Measurements from ENCODE around the gene HNRNPH1.

HNRNPH1 gene

DNA sequence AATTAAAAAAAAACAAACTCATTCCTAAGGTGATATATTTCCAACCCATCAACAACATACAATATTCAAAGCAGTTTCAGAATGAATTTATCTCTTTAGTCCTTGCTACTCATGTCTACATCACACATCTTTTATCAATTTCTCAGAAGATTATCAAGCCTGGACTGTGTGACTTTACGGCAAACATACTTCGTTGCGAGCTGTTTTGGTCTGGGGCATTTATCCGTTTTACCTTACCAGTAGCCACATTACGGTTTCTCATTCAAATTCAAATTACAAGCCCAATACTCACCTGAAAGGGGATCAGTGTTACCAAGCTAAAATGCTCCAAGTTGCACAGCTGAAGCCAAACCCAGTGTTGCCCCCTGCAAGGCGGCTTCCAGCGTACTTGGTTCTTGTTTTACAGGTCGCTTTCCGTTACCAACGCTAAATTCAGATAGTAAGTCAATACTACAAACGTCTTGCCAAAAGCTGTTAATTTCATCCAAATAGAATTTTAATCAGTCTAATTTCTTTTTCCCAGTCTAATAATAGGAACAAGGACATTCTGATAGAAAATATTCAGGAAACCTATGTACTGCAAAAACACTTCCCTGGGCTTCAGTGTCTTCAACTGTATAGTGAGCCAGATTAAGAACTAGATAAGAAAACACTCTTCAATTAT lies 1.8 kb downstream of the HNRNPH1 start:
- DNase-seq: no peak

DNA sequence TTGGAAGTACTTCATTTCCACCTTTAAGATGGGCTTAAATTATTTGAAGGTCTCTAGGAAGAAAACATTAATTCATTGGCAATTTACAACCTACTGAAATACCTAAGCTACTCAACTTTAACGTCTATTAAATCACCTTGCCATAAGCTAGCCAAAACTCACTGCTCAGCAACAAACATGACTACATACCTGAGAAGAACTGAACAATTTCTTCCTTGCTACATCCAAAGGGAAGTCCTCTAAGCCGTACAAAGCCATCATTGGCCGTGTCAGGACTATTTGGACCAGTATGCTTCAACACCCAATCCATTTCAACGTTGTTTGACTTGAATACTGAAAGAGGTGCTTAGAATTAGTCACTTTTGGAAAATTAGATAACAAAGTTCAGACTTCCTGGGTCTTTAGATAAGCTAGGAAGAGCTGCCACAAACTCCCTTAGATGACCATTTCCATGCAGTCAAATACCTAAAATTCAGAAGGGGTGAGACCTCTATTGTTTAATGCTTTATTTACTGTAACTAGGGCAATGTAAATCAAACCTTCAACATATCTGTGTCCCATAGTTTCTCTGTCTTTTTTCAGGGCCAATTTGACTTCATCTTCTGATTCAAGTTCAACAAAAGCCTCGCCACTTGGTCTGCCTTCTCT lies 2.6 kb downstream of the HNRNPH1 start:
- DNase-seq: no peak

DNA sequence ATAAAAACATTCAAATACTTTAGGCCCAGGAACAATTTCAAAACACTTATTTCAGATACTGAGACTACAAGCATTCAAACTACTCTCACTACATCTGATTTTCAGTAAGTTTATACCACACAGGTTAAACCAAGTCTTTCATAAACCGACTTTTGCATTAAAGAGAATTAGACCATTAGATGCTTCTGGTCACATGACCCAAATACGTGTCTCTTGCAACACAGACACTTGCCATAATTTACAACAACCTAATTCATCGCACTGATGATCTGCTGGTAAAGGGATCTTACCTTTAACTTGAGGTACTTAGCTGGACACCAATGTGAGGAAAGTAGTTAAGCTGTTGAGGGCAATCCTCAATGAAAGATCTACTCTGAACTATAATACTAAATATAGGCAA lies 3.2 kb downstream of the HNRNPH1 start:
- no peak for DNase-seq

DNA sequence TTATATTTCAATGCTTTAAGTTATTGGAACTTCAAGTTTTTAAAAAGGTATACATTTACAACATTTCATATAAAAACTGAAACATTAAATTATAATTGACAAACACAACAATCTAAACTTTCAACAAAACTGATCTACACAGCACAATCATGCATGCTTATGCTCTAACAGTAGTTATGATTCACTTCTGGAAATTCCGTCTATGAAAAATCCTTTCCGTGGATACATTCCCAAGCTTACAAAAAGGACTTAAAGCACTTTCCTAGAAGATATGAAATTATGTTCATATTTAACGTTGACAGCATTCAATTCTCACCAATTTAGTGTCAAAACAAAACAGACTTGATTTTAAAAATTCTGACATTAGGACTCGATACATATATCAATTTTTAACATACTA lies 3.7 kb downstream of the HNRNPH1 start:
- DNase-seq: no peak

DNA sequence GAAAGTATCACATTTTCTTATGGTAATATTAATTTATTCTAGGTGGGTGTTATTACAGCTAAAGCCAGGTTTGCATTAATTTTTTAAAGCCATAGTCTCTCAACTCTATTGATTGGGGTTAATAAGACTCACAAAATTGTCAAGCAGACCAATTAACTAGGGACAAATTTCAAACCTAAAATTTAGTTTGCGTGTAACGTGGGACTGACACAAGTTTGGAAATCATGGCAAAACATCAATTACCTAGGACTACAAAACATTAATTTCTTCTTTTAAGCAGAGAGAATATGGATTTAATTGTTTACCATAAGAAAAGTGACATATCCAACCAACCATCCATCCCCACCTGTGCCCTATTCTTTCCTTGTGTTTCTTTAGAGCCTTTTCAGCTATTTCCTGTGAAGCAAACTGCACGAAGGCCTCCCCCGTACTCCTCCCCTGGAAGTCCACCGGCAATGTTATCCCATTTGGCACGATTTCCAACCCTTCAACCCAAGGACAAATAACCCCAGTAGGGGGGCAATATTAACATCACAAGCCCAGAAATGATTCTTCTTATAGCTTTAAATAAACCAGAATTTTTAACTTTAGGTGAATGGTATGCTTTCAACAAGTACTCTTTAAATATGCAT lies 4.4 kb downstream of the HNRNPH1 start:
- DNase-seq: no peak

DNA sequence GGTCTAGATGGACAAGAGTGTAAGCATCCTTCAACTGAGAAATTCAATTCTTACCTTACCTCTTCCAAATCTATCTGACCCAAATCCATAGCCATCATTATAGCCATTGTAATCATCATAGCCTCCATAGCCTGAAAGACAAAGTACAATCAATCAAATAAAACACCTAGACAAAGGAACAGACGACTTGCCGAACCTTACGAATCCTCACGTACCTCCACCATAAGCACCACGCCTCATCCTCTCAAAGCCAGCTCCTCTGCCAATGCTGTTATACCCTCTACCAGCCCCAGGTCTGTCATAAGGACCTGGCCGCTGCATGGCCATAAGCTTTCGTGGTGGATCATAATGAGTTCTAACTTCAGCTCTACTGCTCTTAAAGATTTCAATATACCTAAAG lies 5.5 kb downstream of the HNRNPH1 start:
- DNase-seq: no peak

DNA sequence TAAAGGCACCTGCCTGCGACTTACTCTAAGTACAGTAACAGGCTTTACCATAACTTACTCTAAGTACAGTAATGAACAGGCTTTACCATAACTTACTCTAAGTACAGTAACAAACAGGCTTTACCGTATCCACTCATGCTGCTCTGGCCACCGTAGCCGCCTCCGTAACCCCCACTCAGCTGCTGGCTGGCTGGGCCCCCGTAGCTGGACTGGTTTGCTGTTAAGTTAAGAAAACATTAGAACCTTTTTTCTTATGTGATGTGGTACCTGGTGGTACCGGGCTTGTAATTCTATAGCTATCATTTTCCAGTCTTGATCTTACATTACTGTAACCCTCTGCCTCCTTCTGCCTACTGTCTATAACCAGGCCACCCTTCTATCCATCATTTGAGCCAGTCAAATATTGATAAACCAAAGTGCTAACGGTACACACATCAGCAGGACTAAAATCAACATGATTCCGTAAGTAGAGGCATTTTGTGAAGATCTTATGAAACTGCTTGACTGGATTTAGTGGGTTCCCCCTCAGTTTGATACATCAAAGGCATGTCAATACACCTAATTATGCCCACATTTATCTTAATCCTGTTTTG lies 7.4 kb downstream of the HNRNPH1 start:
- DNase-seq: no peak

DNA sequence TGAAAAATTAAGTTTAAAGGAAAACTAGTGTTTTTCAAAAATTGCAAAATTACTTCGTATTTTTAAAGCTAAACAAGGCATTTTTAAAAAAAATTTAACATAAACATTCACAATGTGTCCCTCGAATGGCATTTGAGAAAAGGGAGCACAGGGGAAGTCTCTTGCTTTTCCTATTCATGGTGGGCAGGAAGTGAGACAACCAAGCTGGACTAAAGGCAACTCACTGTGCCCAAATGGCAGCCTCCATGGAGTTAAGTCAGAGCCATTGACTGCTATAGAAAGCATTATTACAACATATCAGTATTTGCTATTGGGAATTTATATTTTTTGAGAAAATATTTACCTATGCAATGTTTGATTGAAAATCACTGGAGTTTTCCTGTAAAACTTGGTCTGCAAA lies 8.3 kb downstream of the HNRNPH1 start:
- DNase-seq: no peak

DNA sequence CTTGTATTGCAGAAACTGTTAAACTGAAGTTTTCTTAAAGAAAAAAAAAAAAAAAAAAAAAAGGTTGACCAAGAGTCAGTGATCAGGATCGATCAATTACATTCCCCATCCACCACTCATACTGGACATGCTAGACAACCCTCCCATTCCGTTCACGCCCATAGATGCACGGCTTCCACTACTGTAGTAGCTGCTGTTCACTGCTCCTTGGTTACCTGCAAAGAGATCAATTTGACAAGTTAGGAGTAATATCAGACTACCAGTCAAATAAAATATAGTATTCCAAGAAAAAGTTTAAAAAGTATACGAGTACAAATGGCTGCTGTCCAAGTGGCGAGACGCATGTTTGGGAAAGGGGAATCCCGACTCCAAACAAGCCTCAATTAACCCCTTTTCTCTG lies 8.7 kb downstream of the HNRNPH1 start:
- DNase-seq: no peak

DNA sequence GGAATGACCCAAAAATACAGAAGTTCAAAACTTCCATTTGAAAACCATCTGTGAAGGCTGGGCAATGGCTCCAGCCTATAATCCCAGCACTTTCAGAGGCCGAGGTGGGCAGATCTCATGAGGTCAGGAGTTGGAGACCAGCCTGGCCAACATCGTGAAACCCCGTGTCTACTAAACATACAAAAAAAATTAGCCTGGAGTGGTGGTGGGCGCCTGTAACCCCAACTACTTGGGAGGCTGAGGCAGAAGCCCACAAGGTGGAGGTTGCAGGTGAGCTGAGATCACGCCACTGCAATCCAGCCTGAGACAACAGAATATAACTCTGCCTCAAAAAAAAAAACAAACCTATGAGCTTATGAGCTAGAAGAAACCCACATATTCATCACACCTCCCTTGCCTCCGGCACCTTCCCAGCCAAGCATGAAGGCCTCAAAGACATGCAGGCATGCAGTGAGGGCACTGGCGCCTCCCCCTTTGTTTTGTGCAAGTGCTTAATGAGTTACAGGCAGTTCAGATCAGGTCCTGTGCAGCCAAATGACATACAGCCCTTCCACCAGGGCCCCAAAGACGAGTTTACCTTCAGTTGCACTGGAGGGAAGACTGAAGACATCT lies 9.9 kb downstream of the HNRNPH1 start:
- DNase-seq: no peak

DNA sequence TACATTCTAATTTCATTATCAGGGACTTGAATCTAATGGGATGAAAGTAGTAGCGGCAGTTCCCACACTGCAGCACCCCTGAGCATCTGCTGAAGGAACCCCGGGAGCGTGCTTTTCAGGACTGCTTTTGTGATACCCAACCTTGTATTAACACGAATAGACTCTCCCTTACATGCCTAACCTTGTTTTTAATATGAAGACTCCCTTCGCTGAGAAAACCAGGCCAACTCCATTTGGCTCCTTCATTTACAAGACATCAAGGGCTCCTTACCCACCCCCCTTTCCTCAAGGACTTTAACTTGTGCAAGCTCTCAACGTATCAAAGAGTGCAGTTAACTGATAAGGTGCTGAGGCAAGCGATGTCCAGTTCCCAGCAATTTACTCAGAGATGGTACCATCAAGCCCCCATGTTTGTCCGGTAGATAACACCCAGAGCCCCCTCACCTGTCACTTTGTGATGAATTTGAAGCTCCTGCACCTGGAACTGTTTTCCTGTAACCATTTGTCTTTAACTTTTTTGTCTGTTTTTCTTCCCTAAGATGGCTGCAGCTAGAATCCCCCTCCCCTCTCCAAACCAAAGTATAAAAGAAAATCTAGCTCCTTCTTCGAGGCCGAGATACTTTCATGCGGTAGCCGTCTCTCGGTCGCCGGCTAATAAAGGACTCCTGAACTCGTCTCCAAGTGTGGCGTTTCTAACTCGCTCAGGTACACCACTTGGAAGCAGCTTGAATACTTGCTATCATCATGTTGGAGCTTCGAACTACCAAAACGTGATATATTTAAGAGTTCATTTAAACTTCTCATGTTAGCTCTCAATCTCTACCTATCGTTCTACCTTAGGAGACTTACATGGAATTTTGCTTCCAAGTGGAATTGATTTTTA lies 10.7 kb downstream of the HNRNPH1 start:
- no peak for DNase-seq

DNA sequence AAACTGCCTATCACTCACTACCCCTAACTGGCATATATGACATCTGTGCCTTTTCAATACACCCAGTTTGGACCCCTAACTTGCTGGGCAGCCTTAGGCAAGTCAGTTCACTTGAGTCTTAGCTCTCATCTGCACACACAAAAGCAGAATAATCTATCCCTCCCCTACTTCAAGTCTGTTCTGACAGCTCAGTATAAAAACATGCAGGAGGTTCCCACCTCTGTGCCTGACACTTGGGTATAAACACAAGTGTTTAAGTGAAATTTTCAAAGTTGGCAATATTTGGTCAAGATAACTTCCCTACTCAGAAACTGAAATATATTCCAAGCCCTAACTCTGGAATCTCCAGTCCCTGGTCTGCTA lies 12.6 kb downstream of the HNRNPH1 start:
- DNase-seq: no peak

DNA sequence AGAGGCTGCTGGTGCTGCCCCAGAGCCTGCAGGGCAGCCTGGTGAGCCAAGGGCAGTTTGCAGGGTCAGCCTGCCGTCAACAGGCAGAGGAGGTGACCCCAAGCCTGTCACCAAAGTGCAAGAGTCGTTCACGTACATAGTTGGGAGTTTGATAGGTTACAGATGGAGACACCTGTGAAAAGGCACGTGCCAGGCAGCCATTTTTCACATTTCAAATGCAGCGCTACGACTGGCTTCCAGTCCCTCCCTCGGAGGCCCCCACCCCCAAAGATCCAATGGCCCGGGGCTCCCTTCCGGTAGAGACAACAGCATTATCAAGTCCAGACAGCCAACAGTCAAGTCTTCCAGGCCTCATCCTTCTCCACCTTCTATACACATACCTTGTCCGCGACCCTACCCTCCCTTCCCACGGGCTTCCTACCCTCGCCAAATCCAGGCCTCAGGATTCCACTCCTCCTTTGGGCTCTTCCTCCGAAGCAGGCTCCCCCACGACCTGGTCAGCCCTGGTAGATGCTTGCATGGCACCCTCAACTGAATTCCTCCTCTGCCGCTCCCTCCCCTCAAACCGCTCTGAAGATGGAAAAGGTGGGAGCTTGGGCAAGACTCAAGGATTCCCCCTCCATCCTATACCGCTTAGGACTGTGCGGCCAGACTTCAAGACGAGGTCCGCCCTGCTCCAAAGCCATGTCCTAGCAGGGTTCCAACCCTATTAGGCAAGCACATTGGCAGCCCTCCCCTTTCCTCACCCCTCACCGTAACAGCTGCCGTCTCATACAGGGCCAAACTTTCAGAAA lies 13.2 kb downstream of the HNRNPH1 start:
- DNase-seq: no peak

DNA sequence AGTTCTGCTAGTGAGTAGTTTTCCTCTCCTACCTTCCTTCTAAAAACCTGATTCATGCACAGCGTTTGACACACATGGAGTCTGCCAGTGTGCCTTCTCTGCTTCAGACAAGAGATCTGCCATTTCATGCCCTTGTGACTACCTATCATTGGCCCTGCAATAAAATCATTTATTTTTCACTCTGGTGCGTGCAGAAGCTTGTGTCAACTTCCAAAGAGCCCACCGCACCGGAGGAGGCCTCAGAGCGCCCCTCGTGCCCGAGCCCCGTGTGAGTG lies 13.7 kb downstream of the HNRNPH1 start:
- no peak for DNase-seq

DNA sequence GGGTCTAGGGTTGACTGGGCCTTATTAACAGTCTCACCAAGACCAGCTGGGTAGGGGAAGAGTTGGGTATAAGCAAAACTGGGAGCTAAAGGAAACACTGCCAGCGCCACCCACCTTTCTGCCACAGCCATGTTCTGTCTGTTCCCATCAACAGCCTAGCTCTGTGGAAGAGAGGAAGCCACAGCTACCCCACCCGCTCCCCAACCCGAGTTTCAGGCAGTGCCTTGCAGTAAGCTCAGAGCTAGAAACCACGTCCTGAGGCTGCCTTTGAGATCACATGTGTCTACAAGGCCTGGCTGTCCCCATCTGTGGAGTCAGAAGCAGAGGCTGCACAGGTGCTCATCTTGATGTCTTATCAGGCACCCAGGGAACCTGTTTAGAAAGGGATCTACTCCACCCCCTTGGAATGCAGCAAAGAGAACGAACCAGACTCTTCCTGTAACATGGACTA lies 15.3 kb downstream of the HNRNPH1 start:
- peak in 1 of 2 donors; percentile 58 for DNase-seq

DNA sequence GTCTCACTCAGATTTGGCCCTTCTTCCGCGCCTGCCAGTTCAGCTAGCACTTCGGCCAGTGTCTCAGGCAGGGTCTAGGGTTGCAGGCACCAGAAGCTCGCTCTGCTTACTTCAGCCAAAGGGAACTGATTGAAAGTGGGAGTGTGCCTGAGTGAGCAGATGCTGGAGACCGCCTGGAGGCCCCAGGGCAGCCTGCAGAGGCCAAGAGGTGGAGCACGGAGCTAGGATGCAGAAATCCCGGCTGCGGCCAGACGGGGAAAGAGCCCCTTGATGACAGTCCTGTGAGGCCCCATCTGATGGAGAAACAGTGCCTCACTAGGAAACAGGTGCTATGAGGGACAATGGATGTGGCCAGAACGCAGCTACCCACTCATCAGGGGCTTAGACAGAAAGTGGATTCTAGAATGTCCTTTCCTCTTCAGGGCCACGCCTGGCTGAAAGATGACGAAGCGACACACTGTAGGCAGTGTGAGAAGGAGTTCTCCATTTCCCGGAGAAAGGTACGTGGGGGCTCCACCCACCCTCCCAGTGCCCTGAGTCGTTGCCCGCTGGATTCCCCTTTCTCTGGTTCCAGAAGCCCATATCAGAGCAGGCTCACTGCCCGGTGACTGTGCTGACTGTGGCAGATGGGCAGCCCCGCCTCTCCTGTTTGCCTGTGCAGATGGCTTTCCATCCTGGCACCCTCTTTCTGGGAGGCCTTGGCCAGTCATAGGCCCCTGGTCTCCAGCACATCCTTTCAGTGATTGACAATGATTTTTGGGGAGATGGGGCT lies 16.1 kb downstream of the HNRNPH1 start:
- DNase-seq: no peak

DNA sequence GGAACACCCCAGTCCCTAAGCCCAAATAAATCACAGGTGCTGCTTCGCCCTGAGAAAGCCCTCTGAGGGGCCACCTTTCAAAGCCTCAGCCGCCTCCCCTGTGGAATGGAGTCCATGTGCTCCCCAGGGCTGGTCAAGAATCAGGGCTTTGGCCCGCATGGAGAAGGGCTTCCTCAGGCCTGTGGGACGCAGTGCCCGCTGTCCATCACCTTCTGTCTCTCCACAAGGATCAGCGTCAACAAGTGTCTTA lies 16.6 kb downstream of the HNRNPH1 start:
- no peak for DNase-seq

DNA sequence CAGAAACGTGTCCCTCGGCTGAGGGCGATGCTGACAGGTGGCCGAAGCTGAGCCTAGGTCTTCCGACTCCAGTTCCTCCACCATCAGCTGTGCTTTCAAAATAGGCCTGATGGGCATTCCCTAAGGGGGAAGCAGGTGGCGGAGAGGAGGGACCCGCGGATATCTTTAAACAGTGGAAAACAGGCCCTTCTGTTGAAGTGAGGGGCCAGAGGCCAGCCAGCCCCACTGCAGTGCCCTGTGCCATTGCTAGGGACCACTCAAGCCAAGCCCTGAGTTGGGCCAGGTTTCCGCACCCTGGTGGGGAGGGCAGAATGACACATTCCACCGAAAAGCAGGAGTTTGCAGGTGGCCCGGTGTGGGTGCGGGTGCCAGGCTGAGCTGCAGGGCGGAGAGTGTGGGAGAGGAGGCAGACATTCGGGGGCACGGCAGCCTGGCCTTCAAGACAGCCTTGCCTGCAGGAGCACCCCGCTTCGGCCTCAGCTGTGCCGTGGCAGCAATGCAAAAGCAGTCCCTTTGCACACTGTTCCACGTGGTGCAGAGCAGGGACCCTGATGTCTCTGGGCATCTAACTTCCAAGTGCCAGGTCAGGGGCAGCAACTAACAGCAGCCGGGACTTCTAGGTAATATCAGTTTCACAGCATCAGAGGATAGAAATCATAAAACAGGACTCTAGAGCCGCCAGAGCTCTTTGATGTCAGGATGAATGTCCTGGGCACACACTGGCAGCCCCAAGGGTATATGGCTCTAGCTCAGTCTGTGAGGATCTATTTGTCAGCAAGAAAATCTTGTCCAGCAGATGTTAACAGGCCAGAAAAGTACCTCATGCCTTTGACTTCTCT lies 17.2 kb downstream of the HNRNPH1 start:
- DNase-seq: no peak

DNA sequence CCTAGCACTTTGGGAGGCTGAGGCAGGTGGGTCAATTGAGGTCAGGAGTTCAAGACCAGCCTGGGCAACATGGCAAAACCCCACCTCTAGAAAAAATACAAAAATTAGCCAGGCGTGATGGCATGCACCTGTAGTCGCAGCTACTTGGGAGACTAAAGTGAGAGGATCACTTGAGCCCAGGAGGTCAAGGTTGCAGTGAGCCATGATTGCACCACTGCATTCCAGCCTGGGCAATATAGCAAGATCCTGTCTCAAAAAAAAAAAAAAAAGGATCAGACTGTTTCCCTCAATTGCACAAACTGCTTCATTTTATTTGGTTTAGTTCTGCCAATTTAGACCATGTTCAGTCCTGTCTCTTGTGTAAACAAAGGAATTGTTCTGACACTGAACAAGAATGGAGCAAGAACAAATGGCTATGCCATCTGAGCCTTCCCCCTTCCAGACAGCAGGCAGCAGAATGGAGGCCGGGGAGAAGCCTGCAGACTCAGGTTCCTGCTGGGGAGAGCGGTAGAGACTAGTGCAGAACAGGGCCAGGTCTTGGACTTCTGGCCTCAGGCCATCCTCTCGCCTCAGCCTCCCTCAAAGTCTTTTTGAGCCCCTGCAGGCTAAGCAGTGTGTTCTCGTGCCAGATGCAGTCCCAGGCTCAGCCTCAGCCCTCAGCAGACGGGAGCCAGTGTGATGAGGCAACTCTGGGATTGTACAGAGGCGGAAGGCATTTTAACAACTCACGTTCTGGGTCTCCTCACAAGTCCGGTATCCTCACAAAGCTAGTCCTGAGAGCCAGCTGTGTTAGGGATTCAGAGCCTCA lies 18.2 kb downstream of the HNRNPH1 start:
- DNase-seq: no peak

DNA sequence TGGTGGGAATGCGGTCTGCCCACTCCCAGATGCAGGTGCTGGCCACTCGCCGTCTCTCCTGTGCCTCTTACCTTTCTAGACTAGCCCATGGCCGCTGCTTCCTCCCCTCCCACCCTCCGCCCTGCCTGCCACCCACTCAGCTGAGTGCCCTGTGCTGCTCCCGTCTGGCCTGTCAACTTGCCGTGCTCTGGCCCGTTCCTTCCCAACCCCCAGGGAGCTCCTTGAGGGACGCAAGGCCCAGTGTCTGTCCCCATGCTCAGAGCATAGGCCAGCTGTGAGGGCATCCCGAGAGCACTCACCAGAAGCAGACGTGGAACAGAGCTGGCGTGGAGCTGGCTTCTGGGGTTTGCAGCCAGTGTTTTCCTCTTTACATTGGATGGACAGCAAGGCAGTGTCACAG lies 20.2 kb downstream of the HNRNPH1 start:
- DNase-seq: no peak

All from CD4-positive, alpha-beta T cell treated with Interleukin-1 beta for 1 hour (primary cell).